Thyroid gland (tissue), 4 donors: ENCODE data around the gene GATC. TPM values are rescaled to one million over a fixed set of nuclear protein-coding genes. Genes with fewer than 3 reads are reported as not detected.

ENCODE experiments used
- DNase-seq, 2 donors: peaks; one replicate each; pipeline ENCODE4 v3.0.0-alpha.2; 2019
- H3K27ac ChIP-seq, 3 donors: fragments of 200-600 bp; sonication (generic); 1 replicate in 2 of 3; 2 replicates in 1 of 3; pipeline ENCODE4 v1.5.1; 2016 to 2019; ENCODE audit warnings: mild to moderate bottlenecking in 1 of 3, moderate library complexity in 1 of 3
- H3K27me3 ChIP-seq: fragments of 200-600 bp; sonication (generic); one replicate; pipeline ENCODE4 v1.5.1; 2019
- H3K36me3 ChIP-seq, 2 donors: fragments of 200-600 bp; sonication (generic); one replicate each; pipeline ENCODE4 v1.5.1; 2016 to 2019
- H3K4me1 ChIP-seq, 2 donors: fragments of 200-600 bp; sonication (generic); one replicate each; pipeline ENCODE4 v1.5.1; 2017 to 2019
- H3K4me3 ChIP-seq, 3 donors: fragments of 200-600 bp; sonication (generic); replicated peaks in 1 of 3; 1 replicate in 2 of 3; 2 replicates in 1 of 3; pipeline ENCODE4 v1.5.1; 2016; ENCODE audit warnings: mild to moderate bottlenecking in 1 of 3
- H3K9me3 ChIP-seq: fragments of 200-600 bp; sonication (generic); one replicate; pipeline ENCODE4 v1.5.1; 2017
- CTCF ChIP-seq, 6 experiments: fragments of 200-600 bp in 3 of 6; fragments of 450-650 bp in 3 of 6; sonication (generic) in 3 of 6; IDR thresholded peaks; one replicate each; pipeline ENCODE4 v1.5.1; 2016 to 2019; ENCODE audit warnings: antibody characterized with exemption in 6 of 6, mild to moderate bottlenecking in 2 of 6, inconsistent platforms in 1 of 6, moderate library complexity in 1 of 6
- POLR2A ChIP-seq, 2 donors: fragments of 450-650 bp; IDR thresholded peaks; one replicate each; pipeline ENCODE4 v1.6.1; 2017; ENCODE audit warnings: antibody characterized with exemption in 2 of 2, mild to moderate bottlenecking in 2 of 2, moderate library complexity in 1 of 2
- WGBS, 2 donors: methylation state at CpG; one replicate each; pipeline ENCODE4 v1.1.5; 2017; 5-methylcytosine and 5-hydroxymethylcytosine counted together
- intact Hi-C: fragments of 100-400 bp; cut with DNase I; formaldehyde crosslinking; loops from one replicate; pipeline ENCODE4 v1.15.1; 2023
- total RNA-seq, 4 donors: library from RNA; depleted of rRNA; stranded (reverse); fragments of >200 nt; gene quantifications; one replicate each; pipeline ENCODE4 v1.2.3, GENCODE V29; 2016

The GATC gene
- total RNA-seq, 4 donors from 2014 or later, result 32.4 to 38.4 (median 36.6) TPM

DNA sequence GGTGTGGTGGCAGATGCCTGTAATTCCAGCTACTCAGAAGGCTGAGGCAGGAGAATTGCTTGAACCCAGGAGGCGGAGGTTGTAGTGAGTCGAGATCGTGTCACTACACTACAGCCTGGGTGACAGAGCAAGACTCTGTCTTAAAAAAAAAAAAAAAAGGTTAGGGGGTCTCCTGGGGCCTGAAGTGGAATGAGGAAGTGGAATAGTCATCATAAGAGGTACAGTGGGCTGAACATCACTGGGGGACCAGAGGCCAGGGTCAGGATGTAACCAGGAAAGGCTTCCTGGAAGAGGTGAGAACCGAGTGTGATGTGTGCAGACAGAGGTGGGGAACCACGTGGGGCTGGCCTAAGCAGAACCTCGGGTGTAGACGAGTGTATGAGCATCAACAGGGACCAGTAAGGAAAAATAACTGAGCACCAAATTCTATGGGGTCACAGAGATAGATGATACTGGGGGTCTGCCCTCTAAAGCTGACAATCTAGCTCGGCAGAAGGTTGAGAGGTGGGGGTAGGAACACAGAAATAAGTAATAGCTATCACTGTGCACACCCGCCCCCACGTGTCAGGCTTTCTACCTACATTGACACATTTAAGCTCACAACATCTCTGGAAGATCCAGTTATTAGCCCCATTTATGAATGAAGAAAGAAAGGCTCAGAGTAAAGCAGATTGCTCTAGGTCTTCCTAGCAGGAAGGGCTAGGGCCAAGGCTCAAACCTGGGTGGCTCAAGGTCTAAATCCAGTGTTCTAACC, 13.3 kb upstream of the GATC start:
- Histone ChIP-seq H3K4me3 (no peak overlapping the region), H3K36me3 (no peaks in the 10 kb centered on the region), H3K4me1 (no peaks in the 10 kb centered on the region), H3K9me3 (no peaks in the 10 kb centered on the region), H3K27ac (no peak overlapping the region), H3K27me3 (no peaks in the 10 kb centered on the region)
- 57 to 64% methylated on average over 10 of the region's 10 CpGs for WGBS, 2 donors
- intact Hi-C loops, result loop anchor here (5.0 kb wide), 2 partner anchors 76 to 106 kb away; partner anchors contain the start of gene PLA2G1B
- DNase-seq, result no peak
- TF ChIP-seq CTCF (IDR thresholded peaks at IDR 0.05) (no peak), POLR2A (IDR thresholded peaks at IDR 0.05) (no peak)

DNA sequence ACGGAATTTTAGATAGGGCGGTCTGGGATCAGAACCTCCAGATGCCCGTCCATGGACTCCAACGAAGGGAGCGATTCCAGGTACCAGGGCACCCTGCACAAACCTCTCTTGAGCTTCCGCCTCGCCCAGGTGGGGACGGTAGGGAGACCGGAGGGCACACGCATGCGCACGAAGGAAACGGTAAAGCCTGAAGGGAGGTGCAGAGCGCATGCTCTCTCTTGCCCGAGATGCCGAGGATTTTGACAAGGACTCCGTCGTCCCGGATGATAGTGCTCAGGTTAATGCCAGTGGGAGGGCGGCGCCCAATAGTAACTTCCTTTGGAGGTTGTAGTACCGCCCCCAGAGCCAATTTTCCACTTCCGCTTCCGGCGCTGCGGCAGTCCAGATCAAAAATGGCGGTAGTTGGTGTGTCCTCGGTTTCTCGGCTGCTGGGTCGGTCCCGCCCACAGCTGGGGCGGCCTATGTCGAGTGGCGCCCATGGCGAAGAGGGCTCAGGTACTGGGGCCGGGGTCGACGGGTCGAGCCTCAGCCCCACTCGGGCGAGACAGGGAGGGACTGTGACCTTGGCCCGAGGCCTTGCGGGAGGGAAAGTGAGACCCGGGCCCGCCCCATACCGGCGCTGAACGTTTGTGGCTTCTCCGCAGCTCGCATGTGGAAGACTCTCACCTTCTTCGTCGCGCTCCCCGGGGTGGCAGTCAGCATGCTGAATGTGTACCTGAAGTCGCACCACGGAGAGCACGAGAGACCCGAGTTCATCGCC, 8.3 kb upstream of the GATC start, which contains the start of gene COX6A1:
Gene COX6A1, plus strand, starts transcription at position 379 of the 760 bp plus-strand sequence. Its CDS starts 14 bp downstream, at position 393.
- WGBS, 2 donors, result 0 to 2% methylated on average over 39 to 57 of the region's 59 CpGs
- TF ChIP-seq POLR2A (IDR thresholded peaks at IDR 0.05) (peak; percentile 21 to 73), CTCF (IDR thresholded peaks at IDR 0.05) (peak in 2 of 6 experiments; percentile 17 to 19)
- peak; percentile 99 for DNase-seq
- no peaks in the 10 kb centered on the region for H3K27me3 ChIP-seq
- H3K4me3 ChIP-seq, result peak within 1 kb of the TSS; percentile 19 to 75 (median 26)
- H3K9me3 ChIP-seq, result no peaks in the 10 kb centered on the region
- H3K36me3 ChIP-seq, result peaks cover 7 to 11% of the 10 kb centered on the region in 2 donors
- H3K4me1 ChIP-seq, result peaks cover 13 to 14% of the 10 kb centered on the region in 2 donors
- intact Hi-C loops, result no loop called here
- H3K27ac ChIP-seq, result peak within 1 kb of the TSS in 2 of 3 donors; percentile 64 to 71

DNA sequence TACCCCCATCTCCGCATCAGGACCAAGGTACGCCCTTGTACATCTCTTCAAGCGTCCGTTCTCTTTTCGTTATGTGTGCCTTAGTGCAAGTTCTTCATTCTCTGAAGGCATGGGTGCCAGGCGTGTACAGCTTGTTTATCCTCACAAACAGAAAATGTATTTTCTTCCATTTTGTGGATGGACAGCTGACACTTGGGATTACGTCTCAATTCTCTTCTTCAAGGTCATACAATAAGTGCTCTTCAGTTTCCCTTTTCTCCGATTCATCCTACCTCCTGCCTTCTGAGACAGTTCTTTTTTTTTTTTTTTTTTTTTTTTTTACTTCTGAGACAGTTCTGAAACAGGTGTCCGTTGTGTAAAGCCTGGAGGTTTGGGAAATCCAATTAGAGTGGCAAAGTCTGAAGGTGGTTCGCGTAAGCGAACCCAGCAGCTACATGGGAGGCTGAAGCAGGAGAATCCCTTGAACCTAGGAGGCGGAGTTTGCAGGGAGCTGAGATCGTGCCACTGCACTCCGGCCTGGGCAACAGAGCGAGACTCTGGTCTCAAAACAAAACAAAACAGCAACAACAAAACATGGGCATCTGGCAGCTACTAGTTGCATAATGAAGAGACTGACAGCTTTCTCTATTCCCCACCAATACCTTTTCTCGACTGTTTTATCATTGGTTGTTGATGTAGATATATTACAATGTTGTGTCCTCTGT, 7.6 kb upstream of the GATC start:
- peak overlapping the region in 1 of 3 donors; percentile 71 for H3K27ac ChIP-seq
- no peak for TF ChIP-seq POLR2A (IDR thresholded peaks at IDR 0.05)
- TF ChIP-seq CTCF (IDR thresholded peaks at IDR 0.05), result no peak
- H3K4me1 ChIP-seq, result peaks cover 13 to 14% of the 10 kb centered on the region in 2 donors
- H3K9me3 ChIP-seq, result no peaks in the 10 kb centered on the region
- peak overlapping the region; percentile 19 to 75 (median 21) for H3K4me3 ChIP-seq
- 32 to 37% methylated on average over 17 of the region's 17 CpGs for WGBS, 2 donors
- H3K27me3 ChIP-seq, result no peaks in the 10 kb centered on the region
- no peak for DNase-seq
- intact Hi-C loops, result no loop called here
- peaks cover 13 to 18% of the 10 kb centered on the region in 2 donors for H3K36me3 ChIP-seq

DNA sequence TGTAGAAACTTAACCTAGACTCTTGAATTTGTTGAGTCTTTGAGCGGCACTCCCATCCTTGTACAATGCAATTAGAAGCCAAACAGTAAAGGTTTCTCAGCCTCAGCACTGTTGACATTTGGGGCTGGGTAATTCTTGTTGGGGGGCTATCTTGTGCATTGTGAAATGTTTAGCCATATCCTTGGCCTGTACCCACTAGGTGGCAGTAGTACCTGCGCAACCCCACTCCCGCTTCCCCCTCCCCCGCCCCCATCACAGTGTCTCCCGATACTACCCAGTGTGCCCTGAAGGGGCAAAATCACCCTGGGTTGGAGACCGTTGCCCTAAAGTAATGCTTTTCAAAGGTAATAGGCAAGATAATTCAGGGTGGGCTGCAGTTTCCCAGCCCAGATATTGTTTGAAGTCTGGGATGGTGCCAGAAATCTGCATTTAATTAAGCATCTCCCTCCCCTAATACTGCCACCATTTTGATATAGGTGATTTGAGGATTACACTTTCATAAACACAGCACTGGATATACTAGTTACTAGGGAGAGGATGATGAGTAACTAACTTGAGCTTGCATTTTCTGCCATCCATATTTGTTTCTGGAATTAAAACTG, 6.5 kb upstream of the GATC start:
- Histone ChIP-seq H3K36me3 (peaks cover 20 to 25% of the 10 kb centered on the region in 2 donors), H3K27me3 (no peaks in the 10 kb centered on the region), H3K27ac (no peak overlapping the region), H3K4me3 (no peak overlapping the region), H3K9me3 (no peaks in the 10 kb centered on the region), H3K4me1 (peaks cover 14% of the 10 kb centered on the region in 2 donors)
- intact Hi-C loops, result no loop called here
- TF ChIP-seq POLR2A (IDR thresholded peaks at IDR 0.05) (no peak), CTCF (IDR thresholded peaks at IDR 0.05) (peak; percentile 21 to 67 (median 42))
- peak; percentile 52 to 53 for DNase-seq
- WGBS, 2 donors, result 18 to 19% methylated on average over 5 to 6 of the region's 6 CpGs
